Measurements from ENCODE around the gene PERP.

- TF ChIP-seq, protein P1, sequence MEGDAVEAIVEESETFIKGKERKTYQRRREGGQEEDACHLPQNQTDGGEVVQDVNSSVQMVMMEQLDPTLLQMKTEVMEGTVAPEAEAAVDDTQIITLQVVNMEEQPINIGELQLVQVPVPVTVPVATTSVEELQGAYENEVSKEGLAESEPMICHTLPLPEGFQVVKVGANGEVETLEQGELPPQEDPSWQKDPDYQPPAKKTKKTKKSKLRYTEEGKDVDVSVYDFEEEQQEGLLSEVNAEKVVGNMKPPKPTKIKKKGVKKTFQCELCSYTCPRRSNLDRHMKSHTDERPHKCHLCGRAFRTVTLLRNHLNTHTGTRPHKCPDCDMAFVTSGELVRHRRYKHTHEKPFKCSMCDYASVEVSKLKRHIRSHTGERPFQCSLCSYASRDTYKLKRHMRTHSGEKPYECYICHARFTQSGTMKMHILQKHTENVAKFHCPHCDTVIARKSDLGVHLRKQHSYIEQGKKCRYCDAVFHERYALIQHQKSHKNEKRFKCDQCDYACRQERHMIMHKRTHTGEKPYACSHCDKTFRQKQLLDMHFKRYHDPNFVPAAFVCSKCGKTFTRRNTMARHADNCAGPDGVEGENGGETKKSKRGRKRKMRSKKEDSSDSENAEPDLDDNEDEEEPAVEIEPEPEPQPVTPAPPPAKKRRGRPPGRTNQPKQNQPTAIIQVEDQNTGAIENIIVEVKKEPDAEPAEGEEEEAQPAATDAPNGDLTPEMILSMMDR (IDR thresholded peaks at IDR 0.05): no peak
- TF ChIP-seq POLR2A (IDR thresholded peaks at IDR 0.05) (no peak), POLR2AphosphoS5 (IDR thresholded peaks at IDR 0.05) (no peak), EP300 (IDR thresholded peaks at IDR 0.05) (no peak)
Measured at GRCh38 chr6:138107752-138108592, 753 bp upstream of the PERP start.
